Measurements from ENCODE around the gene FARSB. TPM values are rescaled to one million over a fixed set of nuclear protein-coding genes. Genes with fewer than 3 reads are reported as not detected.

FARSB gene
- 26.7 and 43.1 TPM in 2 replicates for total RNA-seq

GRCh38 chr2:222655787-222656525, at the start of gene FARSB:
Gene FARSB (minus strand): TSS chr2:222656092. CDS start chr2:222656073, 19 bp downstream.

DNA sequence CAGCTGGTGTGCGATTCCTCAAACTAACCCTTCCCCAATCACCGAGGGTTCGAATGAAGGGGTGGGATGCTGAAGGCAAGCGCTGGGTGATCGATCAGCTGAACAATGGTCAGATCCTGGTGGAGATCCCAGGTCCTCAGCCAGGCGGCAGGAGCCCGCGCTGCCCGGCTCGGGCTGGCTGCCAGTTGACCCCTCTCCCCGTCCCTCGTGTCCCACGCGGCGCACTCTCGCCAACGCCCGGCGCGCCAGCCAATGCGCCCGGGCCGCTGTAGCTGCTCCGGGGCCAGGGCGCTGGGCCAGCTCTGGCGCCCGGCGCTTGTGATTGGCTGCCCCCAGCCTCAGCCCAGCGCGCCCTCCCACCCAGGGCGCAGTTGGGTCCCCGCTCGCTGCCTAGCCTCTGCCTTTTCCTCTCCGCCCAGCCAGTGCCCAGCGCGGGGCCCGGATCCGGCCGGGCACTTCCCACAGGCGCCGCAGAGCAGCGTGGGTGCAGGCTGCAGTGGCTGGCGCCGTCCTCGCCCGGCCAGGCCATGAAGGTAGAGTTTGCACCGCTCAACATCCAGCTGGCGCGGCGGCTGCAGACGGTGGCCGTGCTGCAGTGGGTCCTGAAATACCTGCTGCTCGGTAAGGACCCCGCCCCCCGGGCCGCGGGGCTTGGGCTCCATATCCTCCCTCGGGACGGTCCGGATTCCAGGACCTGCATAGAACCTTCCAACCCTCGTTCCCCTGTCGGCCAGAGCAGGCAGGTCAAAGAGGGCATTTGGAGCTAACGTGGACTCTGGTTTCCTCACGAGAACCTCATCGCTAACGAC, 15.6 kb upstream of the FARSB start, which contains the start of gene MOGAT1:
MOGAT1 (plus strand) TSS at position 400 of the 809 bp plus-strand sequence; CDS start at position 528, 128 bp downstream.

Other genes with a start within 250 kb of the FARSB start
- 0.08 TPM in 2 replicates for gene SGPP2, start 231.5 kb downstream of the FARSB start, total RNA-seq
- not detected in 2 replicates for gene MOGAT1, start 15.6 kb upstream of the FARSB start, total RNA-seq
- gene ACSL3, start 204.9 kb upstream of the FARSB start, total RNA-seq: 83.6 and 89.9 TPM in 2 replicates